ENCODE results near the gene OR5W2.
"Not testable (repeated sequence)": the region's sequence is repeated elsewhere in the genome, so short reads cannot be mapped to it uniquely, and the experiment has no call there.

OR5W2 gene

GRCh38 chr11:55914482-55914881, at the start of gene OR5W2:
Gene OR5W2, minus strand, starts transcription at chr11:55914582. Its CDS starts 0 bp downstream, at chr11:55914582.
- Histone ChIP-seq H3K4me1 (ENCODE audit: control insufficient read depth, insufficient read depth, low read length) (no peaks in the 10 kb centered on the region), H3K4me3 (ENCODE audit: low read depth, low read length) (no peak within 1 kb of the TSS), H3K27me3 (ENCODE audit: control insufficient read depth, insufficient read depth, low read length) (no peaks in the 10 kb centered on the region), H3K9me3 (ENCODE audit: control insufficient read depth, insufficient read depth, low read length) (no peaks in the 10 kb centered on the region), H3K9ac (ENCODE audit: low read depth, low read length) (no peak within 1 kb of the TSS), H3K36me3 (ENCODE audit: control insufficient read depth, insufficient read depth, low read length) (no peaks in the 10 kb centered on the region)

DNA sequence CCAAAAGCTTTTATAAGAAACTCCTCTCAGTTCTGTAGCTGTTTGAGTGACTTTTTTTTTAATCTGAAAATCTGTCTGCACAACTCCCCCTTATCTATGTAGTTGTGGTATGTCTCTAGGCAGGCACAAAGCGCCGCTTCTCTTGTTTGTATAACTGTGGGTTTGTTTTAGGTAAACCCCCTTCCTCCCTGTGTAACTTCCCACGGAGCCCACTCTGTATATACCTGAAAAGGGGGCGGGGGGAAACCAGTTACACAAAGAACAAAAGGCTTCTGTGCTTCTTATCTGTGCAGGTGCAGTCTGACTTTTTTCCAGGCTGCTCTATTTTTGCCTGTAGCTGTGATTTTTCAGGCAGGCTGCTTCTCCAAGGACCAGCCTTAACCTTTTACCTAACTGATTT, 42.1 kb upstream of the OR5W2 start:
- no peaks in the 10 kb centered on the region for H3K27me3 ChIP-seq (ENCODE audit: control insufficient read depth, insufficient read depth, low read length)
- H3K9me3 ChIP-seq (ENCODE audit: control insufficient read depth, insufficient read depth, low read length): no peaks in the 10 kb centered on the region

GRCh38 chr11:55949330-55949729, 34.9 kb upstream of the OR5W2 start:
- H3K27me3 ChIP-seq (ENCODE audit: control insufficient read depth, insufficient read depth, low read length): no peaks in the 10 kb centered on the region
- no peaks in the 10 kb centered on the region for H3K36me3 ChIP-seq (ENCODE audit: control insufficient read depth, insufficient read depth, low read length)
- H3K9me3 ChIP-seq (ENCODE audit: control insufficient read depth, insufficient read depth, low read length): no peaks in the 10 kb centered on the region

More for the DNA sequence above, 42.1 kb upstream of the OR5W2 start:
- Histone ChIP-seq H3K4me3 (ENCODE audit: low read depth, low read length) (no peak overlapping the region), H3K4me1 (ENCODE audit: control insufficient read depth, insufficient read depth, low read length) (no peaks in the 10 kb centered on the region), H3K9ac (ENCODE audit: low read depth, low read length) (no peak overlapping the region), H3K36me3 (ENCODE audit: control insufficient read depth, insufficient read depth, low read length) (no peaks in the 10 kb centered on the region)

GRCh38 chr11:55942785-55943392, 28.5 kb upstream of the OR5W2 start:
- H3K9ac ChIP-seq (ENCODE audit: low read depth, low read length): no peak overlapping the region
- no peaks in the 10 kb centered on the region for H3K27me3 ChIP-seq (ENCODE audit: control insufficient read depth, insufficient read depth, low read length)
- H3K36me3 ChIP-seq (ENCODE audit: control insufficient read depth, insufficient read depth, low read length): no peaks in the 10 kb centered on the region
- no peak overlapping the region for H3K4me3 ChIP-seq (ENCODE audit: low read depth, low read length)
- H3K4me1 ChIP-seq (ENCODE audit: control insufficient read depth, insufficient read depth, low read length): peaks cover 3% of the 10 kb centered on the region
- H3K9me3 ChIP-seq (ENCODE audit: control insufficient read depth, insufficient read depth, low read length): no peaks in the 10 kb centered on the region

More at GRCh38 chr11:55949330-55949729, 34.9 kb upstream of the OR5W2 start:
- Histone ChIP-seq H3K4me3 (ENCODE audit: low read depth, low read length) (no peak overlapping the region), H3K4me1 (ENCODE audit: control insufficient read depth, insufficient read depth, low read length) (peaks cover 3% of the 10 kb centered on the region), H3K9ac (ENCODE audit: low read depth, low read length) (no peak overlapping the region)

- Histone ChIP-seq H3K4me1 (ENCODE audit: control insufficient read depth, insufficient read depth, low read length) (no peaks in the 10 kb centered on the region), H3K9me3 (ENCODE audit: control insufficient read depth, insufficient read depth, low read length) (no peaks in the 10 kb centered on the region), H3K27me3 (ENCODE audit: control insufficient read depth, insufficient read depth, low read length) (no peaks in the 10 kb centered on the region), H3K4me3 (ENCODE audit: low read depth, low read length) (no peak within 1 kb of the TSS), H3K9ac (ENCODE audit: low read depth, low read length) (no peak within 1 kb of the TSS), H3K36me3 (ENCODE audit: control insufficient read depth, insufficient read depth, low read length) (no peaks in the 10 kb centered on the region)
Measured at GRCh38 chr11:55936300-55936699, 21.9 kb upstream of the OR5W2 start, which contains the start of gene OR5I1. Gene OR5I1, minus strand, starts transcription at chr11:55936400. Its CDS starts 0 bp downstream, at chr11:55936400.

- Histone ChIP-seq H3K9ac (ENCODE audit: low read depth, low read length) (no peak overlapping the region), H3K27me3 (ENCODE audit: control insufficient read depth, insufficient read depth, low read length) (no peaks in the 10 kb centered on the region), H3K36me3 (ENCODE audit: control insufficient read depth, insufficient read depth, low read length) (no peaks in the 10 kb centered on the region), H3K4me1 (ENCODE audit: control insufficient read depth, insufficient read depth, low read length) (no peaks in the 10 kb centered on the region), H3K4me3 (ENCODE audit: low read depth, low read length) (no peak overlapping the region), H3K9me3 (ENCODE audit: control insufficient read depth, insufficient read depth, low read length) (no peaks in the 10 kb centered on the region)
Measured at GRCh38 chr11:55920537-55920936, 6.2 kb upstream of the OR5W2 start.

GRCh38 chr11:55902308-55902707, 12.1 kb downstream of the OR5W2 start:
- H3K36me3 ChIP-seq (ENCODE audit: control insufficient read depth, insufficient read depth, low read length): no peaks in the 10 kb centered on the region
- no peak overlapping the region for H3K4me3 ChIP-seq (ENCODE audit: low read depth, low read length)
- no peaks in the 10 kb centered on the region for H3K9me3 ChIP-seq (ENCODE audit: control insufficient read depth, insufficient read depth, low read length)
- no peak overlapping the region for H3K9ac ChIP-seq (ENCODE audit: low read depth, low read length)
- H3K4me1 ChIP-seq (ENCODE audit: control insufficient read depth, insufficient read depth, low read length): no peaks in the 10 kb centered on the region
- no peaks in the 10 kb centered on the region for H3K27me3 ChIP-seq (ENCODE audit: control insufficient read depth, insufficient read depth, low read length)

- Histone ChIP-seq H3K9ac (ENCODE audit: low read depth, low read length) (no peak overlapping the region), H3K27me3 (ENCODE audit: control insufficient read depth, insufficient read depth, low read length) (no peaks in the 10 kb centered on the region), H3K9me3 (ENCODE audit: control insufficient read depth, insufficient read depth, low read length) (no peaks in the 10 kb centered on the region), H3K36me3 (ENCODE audit: control insufficient read depth, insufficient read depth, low read length) (no peaks in the 10 kb centered on the region), H3K4me3 (ENCODE audit: low read depth, low read length) (no peak overlapping the region), H3K4me1 (ENCODE audit: control insufficient read depth, insufficient read depth, low read length) (no peaks in the 10 kb centered on the region)
Measured at GRCh38 chr11:55895216-55895615, 19.2 kb downstream of the OR5W2 start.

DNA sequence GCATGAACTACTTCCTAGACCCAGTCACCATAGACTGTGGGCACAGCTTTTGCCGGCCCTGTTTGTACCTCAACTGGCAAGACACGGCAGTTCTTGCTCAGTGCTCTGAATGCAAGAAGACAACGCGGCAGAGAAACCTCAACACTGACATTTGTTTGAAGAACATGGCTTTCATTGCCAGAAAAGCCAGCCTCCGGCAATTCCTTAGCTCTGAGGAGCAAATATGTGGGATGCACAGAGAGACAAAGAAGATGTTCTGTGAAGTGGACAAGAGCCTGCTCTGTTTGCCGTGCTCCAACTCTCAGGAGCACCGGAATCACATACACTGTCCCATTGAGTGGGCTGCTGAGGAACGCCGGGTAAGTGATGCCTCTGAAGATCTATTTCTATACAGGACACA, 28.9 kb downstream of the OR5W2 start:
- H3K27me3 ChIP-seq (ENCODE audit: control insufficient read depth, insufficient read depth, low read length); H3K4me1 ChIP-seq (ENCODE audit: control insufficient read depth, insufficient read depth, low read length); H3K9ac ChIP-seq (ENCODE audit: low read depth, low read length); H3K4me3 ChIP-seq (ENCODE audit: low read depth, low read length); H3K9me3 ChIP-seq (ENCODE audit: control insufficient read depth, insufficient read depth, low read length); H3K36me3 ChIP-seq (ENCODE audit: control insufficient read depth, insufficient read depth, low read length): not testable (repeated sequence)

GRCh38 chr11:55884995-55885394, 29.4 kb downstream of the OR5W2 start:
- not testable (repeated sequence) for H3K9me3 ChIP-seq (ENCODE audit: control insufficient read depth, insufficient read depth, low read length); H3K9ac ChIP-seq (ENCODE audit: low read depth, low read length); H3K4me1 ChIP-seq (ENCODE audit: control insufficient read depth, insufficient read depth, low read length); H3K27me3 ChIP-seq (ENCODE audit: control insufficient read depth, insufficient read depth, low read length); H3K4me3 ChIP-seq (ENCODE audit: low read depth, low read length); H3K36me3 ChIP-seq (ENCODE audit: control insufficient read depth, insufficient read depth, low read length)

GRCh38 chr11:55882997-55883396, 31.4 kb downstream of the OR5W2 start, which contains the start of gene TRIM51:
Gene TRIM51, plus strand, starts transcription at chr11:55883297. Its CDS starts 2,132 bp downstream, at chr11:55885429.
- not testable (repeated sequence) for H3K4me1 ChIP-seq (ENCODE audit: control insufficient read depth, insufficient read depth, low read length); H3K9me3 ChIP-seq (ENCODE audit: control insufficient read depth, insufficient read depth, low read length); H3K9ac ChIP-seq (ENCODE audit: low read depth, low read length); H3K27me3 ChIP-seq (ENCODE audit: control insufficient read depth, insufficient read depth, low read length); H3K36me3 ChIP-seq (ENCODE audit: control insufficient read depth, insufficient read depth, low read length); H3K4me3 ChIP-seq (ENCODE audit: low read depth, low read length)

DNA sequence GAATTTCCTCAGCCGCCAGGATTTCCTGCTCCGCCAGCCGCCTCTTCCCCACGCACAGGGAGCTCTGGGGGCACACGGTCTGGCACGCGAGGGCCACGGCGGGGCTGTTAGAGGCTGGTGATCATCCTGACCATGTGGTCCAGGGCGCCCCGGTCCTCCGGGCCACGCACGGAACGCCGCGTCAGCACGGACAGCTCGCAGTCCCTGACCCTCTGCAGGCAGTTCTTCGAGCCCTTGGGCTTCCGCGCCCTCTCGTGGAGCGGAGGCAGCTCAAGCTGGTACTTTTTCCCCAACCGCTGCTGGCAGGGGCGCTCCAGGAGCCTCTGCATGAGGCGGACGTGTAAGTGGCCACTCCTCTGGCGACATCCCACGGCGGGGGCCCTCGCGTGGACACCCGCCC, 41.2 kb downstream of the OR5W2 start:
- H3K27me3 ChIP-seq (ENCODE audit: control insufficient read depth, insufficient read depth, low read length); H3K36me3 ChIP-seq (ENCODE audit: control insufficient read depth, insufficient read depth, low read length); H3K4me3 ChIP-seq (ENCODE audit: low read depth, low read length); H3K9me3 ChIP-seq (ENCODE audit: control insufficient read depth, insufficient read depth, low read length); H3K4me1 ChIP-seq (ENCODE audit: control insufficient read depth, insufficient read depth, low read length); H3K9ac ChIP-seq (ENCODE audit: low read depth, low read length): not testable (repeated sequence)

Measured in iPS-15b (cell line).